Liver (tissue), 3 donors: ENCODE measurements around the gene TBC1D1.

ENCODE experiments used
- EGR1 ChIP-seq, 2 donors: IDR thresholded peaks; 2 replicates each; pipeline ENCODE4 v1.6.1; 2016 to 2018; ENCODE audit warnings: antibody characterized with exemption in 2 of 2, low read depth in 2 of 2
- HNF4G ChIP-seq: IDR thresholded peaks from 2 replicates; pipeline ENCODE4 v1.6.1; 2016; ENCODE audit warnings: antibody characterized with exemption
- JUND ChIP-seq, 2 donors: IDR thresholded peaks; 2 replicates each; pipeline ENCODE4 v1.6.1; 2016; ENCODE audit warnings: antibody characterized with exemption in 2 of 2
- NR2F2 ChIP-seq: IDR thresholded peaks from 2 replicates; pipeline ENCODE4 v1.6.1; 2016; ENCODE audit warnings: antibody characterized with exemption
- RAD21 ChIP-seq, 2 donors: IDR thresholded peaks; 2 replicates each; pipeline ENCODE4 v1.6.1; 2016; ENCODE audit warnings: antibody characterized with exemption in 2 of 2, mild to moderate bottlenecking in 2 of 2
- TAF1 ChIP-seq: conservative IDR thresholded peaks from 2 replicates; pipeline ENCODE4 v1.6.1; 2016; ENCODE audit warnings: antibody characterized with exemption, mild to moderate bottlenecking
- YY1 ChIP-seq: IDR thresholded peaks from 2 replicates; pipeline ENCODE4 v1.6.1; 2016; ENCODE audit warnings: antibody characterized with exemption, mild to moderate bottlenecking
- TF ChIP-seq, protein P1 (sequence below): IDR thresholded peaks from 2 replicates; pipeline ENCODE4 v1.6.1; 2016; ENCODE audit warnings: antibody characterized with exemption
- TF ChIP-seq, protein P2 (sequence below): fragments of 150-350 bp; IDR thresholded peaks from 2 replicates; pipeline ENCODE4 v1.5.1; 2017; ENCODE audit warnings: improper control_type of control experiment, low read depth, low read length; ENCODE audit not compliant: missing input control
- TF ChIP-seq, protein P3 (sequence below): IDR thresholded peaks from 2 replicates; pipeline ENCODE4 v1.6.1; 2016; ENCODE audit warnings: antibody characterized with exemption
- TF ChIP-seq, protein P4 (sequence below): IDR thresholded peaks from 2 replicates; pipeline ENCODE4 v1.6.1; 2016; ENCODE audit warnings: antibody characterized with exemption
- TF ChIP-seq, protein P5 (sequence below): IDR thresholded peaks from 2 replicates; pipeline ENCODE4 v1.6.1; 2016; ENCODE audit warnings: antibody characterized with exemption, mild to moderate bottlenecking
- donor health status: healthy.
- donor health status: healthy.

DNA sequence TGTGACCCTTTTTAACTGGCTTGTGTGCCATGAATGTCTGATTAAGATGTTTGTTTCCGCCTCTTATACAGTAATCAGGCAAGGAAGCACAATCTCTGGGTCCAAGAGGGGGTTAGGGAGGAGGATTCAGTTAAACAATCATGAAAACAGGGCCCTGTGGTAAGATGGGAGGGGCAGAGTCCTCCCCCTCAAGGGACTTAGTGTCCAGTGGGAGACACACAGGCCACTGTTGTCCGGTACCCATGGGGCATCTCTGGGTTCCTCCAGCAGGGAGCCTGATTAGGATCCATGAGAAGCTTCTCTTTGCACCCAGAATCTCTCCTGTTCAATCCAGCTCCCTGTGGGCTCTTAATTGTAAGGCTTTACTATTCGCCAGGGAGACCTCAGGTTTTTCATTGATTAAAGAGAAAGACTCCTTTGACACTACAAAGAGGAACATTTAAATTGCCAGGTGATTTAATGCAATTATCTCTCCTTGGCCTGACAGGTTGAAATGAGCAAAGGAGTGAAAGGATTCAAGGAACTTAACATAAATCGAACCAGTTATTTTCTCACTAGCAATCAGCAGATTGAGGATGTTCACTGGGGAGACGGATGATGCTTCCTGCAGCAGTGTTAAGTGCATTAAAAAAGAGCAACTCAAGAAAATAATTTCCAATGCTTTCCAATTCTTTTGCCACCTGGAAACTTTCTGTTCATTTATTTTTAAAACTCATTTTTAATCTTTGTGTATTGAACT, 294.7 kb downstream of the TBC1D1 start:
- TF ChIP-seq, protein P1, sequence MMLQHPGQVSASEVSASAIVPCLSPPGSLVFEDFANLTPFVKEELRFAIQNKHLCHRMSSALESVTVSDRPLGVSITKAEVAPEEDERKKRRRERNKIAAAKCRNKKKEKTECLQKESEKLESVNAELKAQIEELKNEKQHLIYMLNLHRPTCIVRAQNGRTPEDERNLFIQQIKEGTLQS = no peak
- TF ChIP-seq, protein P2, sequence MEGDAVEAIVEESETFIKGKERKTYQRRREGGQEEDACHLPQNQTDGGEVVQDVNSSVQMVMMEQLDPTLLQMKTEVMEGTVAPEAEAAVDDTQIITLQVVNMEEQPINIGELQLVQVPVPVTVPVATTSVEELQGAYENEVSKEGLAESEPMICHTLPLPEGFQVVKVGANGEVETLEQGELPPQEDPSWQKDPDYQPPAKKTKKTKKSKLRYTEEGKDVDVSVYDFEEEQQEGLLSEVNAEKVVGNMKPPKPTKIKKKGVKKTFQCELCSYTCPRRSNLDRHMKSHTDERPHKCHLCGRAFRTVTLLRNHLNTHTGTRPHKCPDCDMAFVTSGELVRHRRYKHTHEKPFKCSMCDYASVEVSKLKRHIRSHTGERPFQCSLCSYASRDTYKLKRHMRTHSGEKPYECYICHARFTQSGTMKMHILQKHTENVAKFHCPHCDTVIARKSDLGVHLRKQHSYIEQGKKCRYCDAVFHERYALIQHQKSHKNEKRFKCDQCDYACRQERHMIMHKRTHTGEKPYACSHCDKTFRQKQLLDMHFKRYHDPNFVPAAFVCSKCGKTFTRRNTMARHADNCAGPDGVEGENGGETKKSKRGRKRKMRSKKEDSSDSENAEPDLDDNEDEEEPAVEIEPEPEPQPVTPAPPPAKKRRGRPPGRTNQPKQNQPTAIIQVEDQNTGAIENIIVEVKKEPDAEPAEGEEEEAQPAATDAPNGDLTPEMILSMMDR = no peak
- no peak for TF ChIP-seq NR2F2
- TF ChIP-seq YY1 = no peak
- TF ChIP-seq TAF1 = no peak
- TF ChIP-seq, protein P3, sequence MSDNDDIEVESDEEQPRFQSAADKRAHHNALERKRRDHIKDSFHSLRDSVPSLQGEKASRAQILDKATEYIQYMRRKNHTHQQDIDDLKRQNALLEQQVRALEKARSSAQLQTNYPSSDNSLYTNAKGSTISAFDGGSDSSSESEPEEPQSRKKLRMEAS = no peak
- TF ChIP-seq EGR1 (IDR thresholded peaks at IDR 0.05; ENCODE audit: low read depth in 2 of 2) = no peak
- TF ChIP-seq JUND (IDR thresholded peaks at IDR 0.05) = no peak
- no peak for TF ChIP-seq RAD21 (IDR thresholded peaks at IDR 0.05)
- TF ChIP-seq, protein P4, sequence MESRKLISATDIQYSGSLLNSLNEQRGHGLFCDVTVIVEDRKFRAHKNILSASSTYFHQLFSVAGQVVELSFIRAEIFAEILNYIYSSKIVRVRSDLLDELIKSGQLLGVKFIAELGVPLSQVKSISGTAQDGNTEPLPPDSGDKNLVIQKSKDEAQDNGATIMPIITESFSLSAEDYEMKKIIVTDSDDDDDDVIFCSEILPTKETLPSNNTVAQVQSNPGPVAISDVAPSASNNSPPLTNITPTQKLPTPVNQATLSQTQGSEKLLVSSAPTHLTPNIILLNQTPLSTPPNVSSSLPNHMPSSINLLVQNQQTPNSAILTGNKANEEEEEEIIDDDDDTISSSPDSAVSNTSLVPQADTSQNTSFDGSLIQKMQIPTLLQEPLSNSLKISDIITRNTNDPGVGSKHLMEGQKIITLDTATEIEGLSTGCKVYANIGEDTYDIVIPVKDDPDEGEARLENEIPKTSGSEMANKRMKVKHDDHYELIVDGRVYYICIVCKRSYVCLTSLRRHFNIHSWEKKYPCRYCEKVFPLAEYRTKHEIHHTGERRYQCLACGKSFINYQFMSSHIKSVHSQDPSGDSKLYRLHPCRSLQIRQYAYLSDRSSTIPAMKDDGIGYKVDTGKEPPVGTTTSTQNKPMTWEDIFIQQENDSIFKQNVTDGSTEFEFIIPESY = no peak
- TF ChIP-seq, protein P5, sequence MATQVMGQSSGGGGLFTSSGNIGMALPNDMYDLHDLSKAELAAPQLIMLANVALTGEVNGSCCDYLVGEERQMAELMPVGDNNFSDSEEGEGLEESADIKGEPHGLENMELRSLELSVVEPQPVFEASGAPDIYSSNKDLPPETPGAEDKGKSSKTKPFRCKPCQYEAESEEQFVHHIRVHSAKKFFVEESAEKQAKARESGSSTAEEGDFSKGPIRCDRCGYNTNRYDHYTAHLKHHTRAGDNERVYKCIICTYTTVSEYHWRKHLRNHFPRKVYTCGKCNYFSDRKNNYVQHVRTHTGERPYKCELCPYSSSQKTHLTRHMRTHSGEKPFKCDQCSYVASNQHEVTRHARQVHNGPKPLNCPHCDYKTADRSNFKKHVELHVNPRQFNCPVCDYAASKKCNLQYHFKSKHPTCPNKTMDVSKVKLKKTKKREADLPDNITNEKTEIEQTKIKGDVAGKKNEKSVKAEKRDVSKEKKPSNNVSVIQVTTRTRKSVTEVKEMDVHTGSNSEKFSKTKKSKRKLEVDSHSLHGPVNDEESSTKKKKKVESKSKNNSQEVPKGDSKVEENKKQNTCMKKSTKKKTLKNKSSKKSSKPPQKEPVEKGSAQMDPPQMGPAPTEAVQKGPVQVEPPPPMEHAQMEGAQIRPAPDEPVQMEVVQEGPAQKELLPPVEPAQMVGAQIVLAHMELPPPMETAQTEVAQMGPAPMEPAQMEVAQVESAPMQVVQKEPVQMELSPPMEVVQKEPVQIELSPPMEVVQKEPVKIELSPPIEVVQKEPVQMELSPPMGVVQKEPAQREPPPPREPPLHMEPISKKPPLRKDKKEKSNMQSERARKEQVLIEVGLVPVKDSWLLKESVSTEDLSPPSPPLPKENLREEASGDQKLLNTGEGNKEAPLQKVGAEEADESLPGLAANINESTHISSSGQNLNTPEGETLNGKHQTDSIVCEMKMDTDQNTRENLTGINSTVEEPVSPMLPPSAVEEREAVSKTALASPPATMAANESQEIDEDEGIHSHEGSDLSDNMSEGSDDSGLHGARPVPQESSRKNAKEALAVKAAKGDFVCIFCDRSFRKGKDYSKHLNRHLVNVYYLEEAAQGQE = no peak
- TF ChIP-seq HNF4G = no peak
